Transverse colon (tissue), 4 donors: ENCODE measurements around the gene USP16. TPM values are rescaled to one million over a fixed set of nuclear protein-coding genes. Genes with fewer than 3 reads are reported as not detected.

Source experiments
- DNase-seq: peaks from one replicate; pipeline ENCODE4 v3.0.0-alpha.2; 2019
- H3K27ac ChIP-seq, 4 donors: fragments of 200-600 bp; sonication (generic); 2 replicates each; pipeline ENCODE4 v1.5.1; 2016 to 2018; ENCODE audit warnings: inconsistent platforms in 4 of 4
- H3K27me3 ChIP-seq: fragments of 200-600 bp; sonication (generic); 2 replicates; pipeline ENCODE4 v1.5.1; 2017; ENCODE audit warnings: inconsistent platforms
- H3K36me3 ChIP-seq, 4 donors: fragments of 200-600 bp; sonication (generic); 2 replicates each; pipeline ENCODE4 v1.5.1; 2017 to 2019; ENCODE audit warnings: inconsistent platforms in 4 of 4
- H3K4me1 ChIP-seq, 4 donors: fragments of 200-600 bp; sonication (generic); 2 replicates each; pipeline ENCODE4 v1.5.1; 2017 to 2020; ENCODE audit warnings: inconsistent platforms in 4 of 4
- H3K4me3 ChIP-seq, 4 donors: fragments of 200-600 bp; sonication (generic); 1 replicate in 1 of 4; 2 replicates in 3 of 4; pipeline versions ENCODE4 v1.5.1 to v1.6.1; 2017 to 2019; ENCODE audit warnings: inconsistent platforms in 4 of 4
- H3K9me3 ChIP-seq, 2 donors: fragments of 200-600 bp; sonication (generic); 2 replicates each; pipeline ENCODE4 v1.5.1; 2017 to 2019; ENCODE audit warnings: inconsistent platforms in 2 of 2
- EP300 ChIP-seq: sonication (generic); formaldehyde crosslinking; IDR thresholded peaks from one replicate; pipeline ENCODE4 v1.6.1; 2017; ENCODE audit warnings: antibody characterized with exemption, low read depth
- POLR2A ChIP-seq: fragments of 450-650 bp; IDR thresholded peaks from one replicate; pipeline ENCODE4 v1.6.1; 2016; ENCODE audit warnings: antibody characterized with exemption, mild to moderate bottlenecking, moderate library complexity
- POLR2AphosphoS5 ChIP-seq, 3 donors: sonication (generic); formaldehyde crosslinking; IDR thresholded peaks; one replicate each; pipeline ENCODE4 v1.6.1; 2016; ENCODE audit warnings: antibody characterized with exemption in 3 of 3
- WGBS, 2 donors: methylation state at CpG; one replicate each; pipeline ENCODE4 v1.1.5; 2018; ENCODE audit warnings: low coverage in 1 of 2; 5-methylcytosine and 5-hydroxymethylcytosine counted together
- in situ Hi-C, 4 donors: fragments of 200-750 bp; cut with MboI; loops; one replicate each; pipeline versions ENCODE4 v1.15.0 to v1.15.1; 2017; ENCODE audit warnings: low sequenced_read_pairs in 3 of 4, low pct_ligation_motif_present in 1 of 4, low pct_unique_long_range_greater_than_20kb in 1 of 4
- intact Hi-C: fragments of 100-400 bp; cut with DNase I; formaldehyde crosslinking; loops from one replicate; pipeline ENCODE4 v1.15.1; 2023; ENCODE audit warnings: low total_unique reads
- total RNA-seq, 4 donors: library from RNA; depleted of rRNA; stranded (reverse); fragments of >200 nt; gene quantifications; one replicate each; pipeline ENCODE4 v1.1.0, GENCODE V29; 2016
- TF ChIP-seq, protein P1 (sequence below), 5 experiments: fragments of 200-600 bp in 3 of 5; fragments of 450-650 bp in 2 of 5; sonication (generic) in 3 of 5; IDR thresholded peaks; 1 replicate in 2 of 5; 2 replicates in 3 of 5; pipeline ENCODE4 v1.5.1; 2016 to 2017; ENCODE audit warnings: antibody characterized with exemption in 5 of 5, inconsistent platforms in 3 of 5, mild to moderate bottlenecking in 2 of 5, moderate library complexity in 1 of 5

The USP16 gene
- total RNA-seq: 10 to 100 TPM; 12.9 to 34.9 (median 22.0) TPM

DNA sequence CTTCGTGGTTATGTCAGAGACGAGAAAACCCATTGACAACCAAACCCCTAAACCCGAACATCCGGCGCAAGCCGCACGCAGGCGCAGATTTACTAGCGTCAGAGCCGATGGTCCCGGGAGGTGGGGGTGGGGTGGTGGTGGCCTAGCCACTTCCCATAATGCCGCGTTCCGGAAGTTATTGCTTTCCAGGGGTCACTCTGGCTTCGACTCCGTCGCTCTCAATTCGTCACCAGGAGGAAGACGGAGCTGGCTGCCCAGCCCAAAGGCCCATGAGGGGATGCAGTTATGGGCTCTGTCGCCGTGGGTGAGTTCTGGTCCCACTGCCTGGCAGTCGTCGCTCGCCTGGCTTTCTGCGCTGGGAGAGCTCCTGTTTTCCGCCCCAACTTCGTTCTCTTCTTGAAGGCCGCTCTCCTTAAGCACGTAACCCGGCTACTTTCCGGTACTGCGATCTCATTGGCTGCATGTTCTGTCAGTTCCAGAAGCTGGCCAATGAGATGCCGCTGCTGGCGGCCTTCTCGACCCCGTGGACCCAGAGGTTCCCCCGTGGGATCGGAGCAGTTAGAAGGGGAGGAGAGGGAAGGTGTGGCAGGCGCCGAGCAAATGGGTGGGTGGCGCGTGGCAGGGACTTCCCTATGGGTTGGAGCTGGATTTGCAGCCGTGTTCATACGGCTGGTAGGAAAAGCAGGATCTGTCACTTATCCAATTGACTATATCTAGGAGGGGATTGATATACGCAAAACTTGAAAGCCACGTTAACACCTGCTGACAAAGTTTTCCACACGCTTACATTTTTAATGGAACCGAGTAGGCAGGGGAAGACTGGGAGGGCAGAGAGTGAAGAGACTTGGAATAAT, at the start of gene USP16:
TSS of gene USP16 (plus strand) at position 195 of the 854 bp plus-strand sequence. CDS start 3,246 bp downstream, outside the sequence.
- peak; percentile 63 to 82 (median 81) for TF ChIP-seq POLR2AphosphoS5 (IDR thresholded peaks at IDR 0.05)
- TF ChIP-seq, protein P1, sequence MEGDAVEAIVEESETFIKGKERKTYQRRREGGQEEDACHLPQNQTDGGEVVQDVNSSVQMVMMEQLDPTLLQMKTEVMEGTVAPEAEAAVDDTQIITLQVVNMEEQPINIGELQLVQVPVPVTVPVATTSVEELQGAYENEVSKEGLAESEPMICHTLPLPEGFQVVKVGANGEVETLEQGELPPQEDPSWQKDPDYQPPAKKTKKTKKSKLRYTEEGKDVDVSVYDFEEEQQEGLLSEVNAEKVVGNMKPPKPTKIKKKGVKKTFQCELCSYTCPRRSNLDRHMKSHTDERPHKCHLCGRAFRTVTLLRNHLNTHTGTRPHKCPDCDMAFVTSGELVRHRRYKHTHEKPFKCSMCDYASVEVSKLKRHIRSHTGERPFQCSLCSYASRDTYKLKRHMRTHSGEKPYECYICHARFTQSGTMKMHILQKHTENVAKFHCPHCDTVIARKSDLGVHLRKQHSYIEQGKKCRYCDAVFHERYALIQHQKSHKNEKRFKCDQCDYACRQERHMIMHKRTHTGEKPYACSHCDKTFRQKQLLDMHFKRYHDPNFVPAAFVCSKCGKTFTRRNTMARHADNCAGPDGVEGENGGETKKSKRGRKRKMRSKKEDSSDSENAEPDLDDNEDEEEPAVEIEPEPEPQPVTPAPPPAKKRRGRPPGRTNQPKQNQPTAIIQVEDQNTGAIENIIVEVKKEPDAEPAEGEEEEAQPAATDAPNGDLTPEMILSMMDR (IDR thresholded peaks at IDR 0.05): peak in 3 of 5 experiments; percentile 21 to 70 (median 64)
- TF ChIP-seq POLR2A: peak; percentile 77
- no peak for TF ChIP-seq EP300
- Histone ChIP-seq H3K27ac (peak within 1 kb of the TSS; percentile 93 to 98 (median 97)), H3K4me1 (peaks cover 0 to 28% (median 15%) of the 10 kb centered on the region in 4 donors), H3K27me3 (no peaks in the 10 kb centered on the region), H3K9me3 (no peaks in the 10 kb centered on the region), H3K36me3 (no peaks in the 10 kb centered on the region), H3K4me3 (peak within 1 kb of the TSS; percentile 54 to 76 (median 60))
- peak; percentile 97 for DNase-seq
- in situ Hi-C loops: no loop called here
- WGBS, 2 donors: 0% methylated on average over 6 to 48 of the region's 48 CpGs
- intact Hi-C loops: no loop called here

- H3K27ac ChIP-seq: no peak overlapping the region
- H3K4me1 ChIP-seq: no peaks in the 10 kb centered on the region
- intact Hi-C loops (no loop called here), in situ Hi-C loops (no loop called here)
- peaks cover 0 to 69% (median 21%) of the 10 kb centered on the region in 4 donors for H3K36me3 ChIP-seq
- TF ChIP-seq, protein P1 (IDR thresholded peaks at IDR 0.05): no peak
- TF ChIP-seq POLR2AphosphoS5 (IDR thresholded peaks at IDR 0.05) (no peak), EP300 (no peak)
- no peaks in the 10 kb centered on the region for H3K27me3 ChIP-seq
- H3K9me3 ChIP-seq: no peaks in the 10 kb centered on the region
- no peak overlapping the region for H3K4me3 ChIP-seq
- WGBS, 2 donors: 55 to 60% methylated on average over 3 of the region's 3 CpGs
- DNase-seq: no peak
These were observed 49.1 kb upstream of the USP16 start for GRCh38 chr21:28975397-28975796.

GRCh38 chr21:28979092-28979491, 45.4 kb upstream of the USP16 start:
- Histone ChIP-seq H3K27me3 (no peaks in the 10 kb centered on the region), H3K4me3 (no peak overlapping the region), H3K9me3 (no peaks in the 10 kb centered on the region), H3K36me3 (peaks cover 0 to 62% (median 21%) of the 10 kb centered on the region in 4 donors), H3K4me1 (no peaks in the 10 kb centered on the region), H3K27ac (no peak overlapping the region)
- TF ChIP-seq, protein P1 (IDR thresholded peaks at IDR 0.05): no peak
- TF ChIP-seq EP300 (no peak), POLR2A (no peak)
- intact Hi-C loops (no loop called here), in situ Hi-C loops (no loop called here)
- no peak for DNase-seq
- 86 to 92% methylated on average over 1 of the region's 1 CpG for WGBS, 2 donors

- no peak for DNase-seq
- Histone ChIP-seq H3K27ac (no peak overlapping the region), H3K4me3 (no peak overlapping the region), H3K4me1 (no peaks in the 10 kb centered on the region), H3K36me3 (peaks cover 0 to 59% (median 24%) of the 10 kb centered on the region in 4 donors), H3K9me3 (no peaks in the 10 kb centered on the region), H3K27me3 (no peaks in the 10 kb centered on the region)
- TF ChIP-seq, protein P1 (IDR thresholded peaks at IDR 0.05): no peak
- TF ChIP-seq POLR2A (no peak), EP300 (no peak), POLR2AphosphoS5 (IDR thresholded peaks at IDR 0.05) (no peak)
- in situ Hi-C loops (no loop called here), intact Hi-C loops (no loop called here)
- 93% methylated on average over 1 of the region's 1 CpG; no CpG with 5 or more reads in 1 of the 2 donors for WGBS, 2 donors
These were observed 41.8 kb upstream of the USP16 start for GRCh38 chr21:28982637-28983036.
